OCI-LY1 (cell line): ENCODE data around the gene CD164.

Experiments
- CTCF ChIP-seq: fragments of 200-600 bp; sonication (generic), shearing (Covaris generic); IDR thresholded peaks from 2 replicates; pipeline ENCODE4 v1.5.1; 2017; ENCODE audit warnings: mild to moderate bottlenecking, antibody characterized with exemption, low read length, moderate library complexity, mixed read lengths
- EZH2 ChIP-seq: fragments of 200-600 bp; sonication (generic), shearing (Covaris generic); IDR thresholded peaks from 2 replicates; pipeline ENCODE4 v1.8.0; 2017; ENCODE audit warnings: borderline replicate concordance, mixed run types, mild to moderate bottlenecking, antibody characterized with exemption, low read length, moderate library complexity, mixed read lengths

- TF ChIP-seq CTCF (no peak), EZH2 (no peak)
Measured at GRCh38 chr6:109349419-109349987, 32.8 kb downstream of the CD164 start.
